HL-60 (cell line): ENCODE data around the gene RPSA.

Experiments used
- DNase-seq, 2 experiments: peaks; one replicate each; pipeline ENCODE4 v3.0.0-alpha.2; 2010 to 2020; ENCODE audit warnings: low read depth in 1 of 2, low spot score in 1 of 2
- H3K27ac ChIP-seq: fragments of 250-450 bp; sonication (Bioruptor Pico); replicated peaks from 2 replicates; pipeline ENCODE4 v1.5.1; 2020; ENCODE audit warnings: mild to moderate bottlenecking, moderate library complexity
- H3K27me3 ChIP-seq: fragments of 250-450 bp; sonication (Bioruptor Pico); 2 replicates; pipeline ENCODE4 v1.5.1; 2021; ENCODE audit warnings: mild to moderate bottlenecking, moderate library complexity; ENCODE audit not compliant: insufficient read depth, poor library complexity, severe bottlenecking
- H3K4me3 ChIP-seq: replicated peaks from 2 replicates; pipeline ENCODE4 v1.5.1; 2011; ENCODE audit warnings: mild to moderate bottlenecking, control low read depth, low read length; ENCODE audit not compliant: insufficient read depth
- GABPA ChIP-seq: IDR thresholded peaks from 2 replicates; pipeline ENCODE4 v1.6.1; 2012; ENCODE audit warnings: low read depth
- POLR2AphosphoS5 ChIP-seq: IDR thresholded peaks from 2 replicates; pipeline ENCODE4 v1.6.1; 2012; ENCODE audit warnings: low read depth
- SPI1 ChIP-seq: IDR thresholded peaks from 2 replicates; pipeline ENCODE4 v1.6.1; 2012; ENCODE audit warnings: low read depth, mild to moderate bottlenecking, borderline replicate concordance
- TF ChIP-seq, protein P1 (sequence below): IDR thresholded peaks from 2 replicates; pipeline ENCODE4 v1.6.1; 2012; ENCODE audit warnings: low read depth; ENCODE audit not compliant: insufficient replicate concordance
- TF ChIP-seq, protein P2 (sequence below): IDR thresholded peaks from one replicate; pipeline ENCODE4 v1.5.1; 2011; ENCODE audit warnings: low read length, control low read depth, inconsistent platforms; ENCODE audit not compliant: insufficient read depth

Gene RPSA

DNA sequence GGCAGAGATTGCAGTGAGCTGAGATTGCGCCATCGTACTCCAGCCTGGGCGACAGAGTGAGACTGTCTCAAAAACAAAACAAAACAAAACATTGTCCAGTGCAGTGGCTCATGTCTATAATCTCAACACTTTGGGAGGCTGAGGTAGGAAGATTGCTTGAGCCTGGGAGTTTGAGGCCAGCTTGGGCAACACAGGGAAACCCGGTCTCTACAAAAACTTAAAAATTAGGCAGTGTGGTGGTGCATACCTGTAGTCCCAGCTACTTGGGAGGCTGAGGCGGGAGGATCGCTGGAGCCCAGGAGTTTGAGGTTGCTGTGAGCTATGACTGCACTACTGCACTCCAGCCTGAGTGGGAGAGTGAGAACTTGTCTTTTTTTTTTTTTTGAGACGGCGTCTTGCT is 33.8 kb downstream of the RPSA start:
- H3K27me3 ChIP-seq: no peaks in the 10 kb centered on the region
- no peak for TF ChIP-seq SPI1
- TF ChIP-seq, protein P1, sequence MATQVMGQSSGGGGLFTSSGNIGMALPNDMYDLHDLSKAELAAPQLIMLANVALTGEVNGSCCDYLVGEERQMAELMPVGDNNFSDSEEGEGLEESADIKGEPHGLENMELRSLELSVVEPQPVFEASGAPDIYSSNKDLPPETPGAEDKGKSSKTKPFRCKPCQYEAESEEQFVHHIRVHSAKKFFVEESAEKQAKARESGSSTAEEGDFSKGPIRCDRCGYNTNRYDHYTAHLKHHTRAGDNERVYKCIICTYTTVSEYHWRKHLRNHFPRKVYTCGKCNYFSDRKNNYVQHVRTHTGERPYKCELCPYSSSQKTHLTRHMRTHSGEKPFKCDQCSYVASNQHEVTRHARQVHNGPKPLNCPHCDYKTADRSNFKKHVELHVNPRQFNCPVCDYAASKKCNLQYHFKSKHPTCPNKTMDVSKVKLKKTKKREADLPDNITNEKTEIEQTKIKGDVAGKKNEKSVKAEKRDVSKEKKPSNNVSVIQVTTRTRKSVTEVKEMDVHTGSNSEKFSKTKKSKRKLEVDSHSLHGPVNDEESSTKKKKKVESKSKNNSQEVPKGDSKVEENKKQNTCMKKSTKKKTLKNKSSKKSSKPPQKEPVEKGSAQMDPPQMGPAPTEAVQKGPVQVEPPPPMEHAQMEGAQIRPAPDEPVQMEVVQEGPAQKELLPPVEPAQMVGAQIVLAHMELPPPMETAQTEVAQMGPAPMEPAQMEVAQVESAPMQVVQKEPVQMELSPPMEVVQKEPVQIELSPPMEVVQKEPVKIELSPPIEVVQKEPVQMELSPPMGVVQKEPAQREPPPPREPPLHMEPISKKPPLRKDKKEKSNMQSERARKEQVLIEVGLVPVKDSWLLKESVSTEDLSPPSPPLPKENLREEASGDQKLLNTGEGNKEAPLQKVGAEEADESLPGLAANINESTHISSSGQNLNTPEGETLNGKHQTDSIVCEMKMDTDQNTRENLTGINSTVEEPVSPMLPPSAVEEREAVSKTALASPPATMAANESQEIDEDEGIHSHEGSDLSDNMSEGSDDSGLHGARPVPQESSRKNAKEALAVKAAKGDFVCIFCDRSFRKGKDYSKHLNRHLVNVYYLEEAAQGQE: no peak
- no peak for TF ChIP-seq GABPA
- TF ChIP-seq POLR2AphosphoS5: no peak

DNA sequence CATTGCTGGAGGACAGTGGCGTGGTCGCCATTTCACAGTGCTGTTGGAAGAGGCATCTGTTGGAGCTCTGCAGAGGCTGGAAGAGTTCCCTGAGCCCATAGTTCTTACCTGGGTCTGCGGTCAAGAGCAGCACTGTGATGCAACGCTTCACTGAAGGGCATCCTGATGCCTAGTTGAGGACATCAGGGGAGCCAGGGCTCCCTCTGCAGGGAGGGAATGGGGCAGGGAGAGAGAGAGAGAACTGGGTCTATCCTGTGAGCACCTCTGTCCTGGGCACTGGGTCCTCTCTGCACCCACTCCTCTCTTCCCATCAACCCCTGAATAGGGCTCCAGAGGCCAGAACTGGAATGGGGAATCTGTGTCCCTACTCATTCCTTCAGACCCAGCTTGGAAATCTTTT is 37.0 kb downstream of the RPSA start:
- no peak for DNase-seq
- TF ChIP-seq SPI1 (no peak), POLR2AphosphoS5 (no peak), GABPA (no peak)
- TF ChIP-seq, protein P1: no peak
- TF ChIP-seq, protein P2, sequence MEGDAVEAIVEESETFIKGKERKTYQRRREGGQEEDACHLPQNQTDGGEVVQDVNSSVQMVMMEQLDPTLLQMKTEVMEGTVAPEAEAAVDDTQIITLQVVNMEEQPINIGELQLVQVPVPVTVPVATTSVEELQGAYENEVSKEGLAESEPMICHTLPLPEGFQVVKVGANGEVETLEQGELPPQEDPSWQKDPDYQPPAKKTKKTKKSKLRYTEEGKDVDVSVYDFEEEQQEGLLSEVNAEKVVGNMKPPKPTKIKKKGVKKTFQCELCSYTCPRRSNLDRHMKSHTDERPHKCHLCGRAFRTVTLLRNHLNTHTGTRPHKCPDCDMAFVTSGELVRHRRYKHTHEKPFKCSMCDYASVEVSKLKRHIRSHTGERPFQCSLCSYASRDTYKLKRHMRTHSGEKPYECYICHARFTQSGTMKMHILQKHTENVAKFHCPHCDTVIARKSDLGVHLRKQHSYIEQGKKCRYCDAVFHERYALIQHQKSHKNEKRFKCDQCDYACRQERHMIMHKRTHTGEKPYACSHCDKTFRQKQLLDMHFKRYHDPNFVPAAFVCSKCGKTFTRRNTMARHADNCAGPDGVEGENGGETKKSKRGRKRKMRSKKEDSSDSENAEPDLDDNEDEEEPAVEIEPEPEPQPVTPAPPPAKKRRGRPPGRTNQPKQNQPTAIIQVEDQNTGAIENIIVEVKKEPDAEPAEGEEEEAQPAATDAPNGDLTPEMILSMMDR: no peak
- no peaks in the 10 kb centered on the region for H3K27me3 ChIP-seq
- H3K4me3 ChIP-seq: no peak overlapping the region
- no peak overlapping the region for H3K27ac ChIP-seq

More for the DNA sequence above, 33.8 kb downstream of the RPSA start:
- Histone ChIP-seq H3K27ac (no peak overlapping the region), H3K4me3 (no peak overlapping the region)
- no peak for DNase-seq

DNA sequence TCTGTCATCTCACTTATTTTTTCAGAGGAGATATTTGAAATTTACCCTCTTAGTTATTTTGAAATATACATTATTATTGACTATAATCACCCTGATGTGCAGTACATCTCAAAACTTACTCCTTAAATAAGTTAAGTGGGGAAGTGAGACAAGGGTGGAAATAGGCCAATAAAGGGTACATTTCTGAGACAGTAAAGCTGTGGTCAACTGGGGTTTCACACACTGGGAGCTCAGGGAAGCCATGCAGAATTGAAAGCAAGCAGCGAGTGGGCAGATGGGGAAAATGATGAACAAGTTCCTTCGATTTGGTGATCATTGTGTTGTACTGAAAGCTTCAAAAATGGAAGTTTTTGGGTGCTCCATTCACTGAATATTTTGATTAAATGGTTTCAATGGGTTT is 39.4 kb downstream of the RPSA start:
- H3K4me3 ChIP-seq: no peak overlapping the region
- DNase-seq: no peak
- no peaks in the 10 kb centered on the region for H3K27me3 ChIP-seq
- H3K27ac ChIP-seq: no peak overlapping the region
- TF ChIP-seq, protein P2: no peak
- TF ChIP-seq, protein P1: no peak

DNA sequence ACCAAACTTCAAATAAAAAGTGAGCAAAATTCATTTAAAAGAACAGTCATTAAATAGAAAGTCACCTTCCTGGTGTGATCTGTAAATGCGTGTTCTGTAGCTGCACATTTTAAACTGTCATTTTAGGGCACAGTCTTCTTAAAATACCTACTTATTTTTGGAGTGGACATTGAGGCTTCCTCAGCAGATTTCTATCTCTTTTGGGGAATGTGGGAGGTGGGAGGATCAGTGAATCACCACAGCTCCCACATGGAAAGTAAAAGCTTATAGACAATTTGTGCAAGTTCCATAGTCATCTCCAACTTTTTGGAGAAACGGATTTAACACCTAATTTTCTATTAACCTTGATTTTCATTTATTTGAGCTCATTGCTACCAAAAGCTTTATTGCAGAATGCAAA is 39.9 kb downstream of the RPSA start:
- Histone ChIP-seq H3K4me3 (no peak overlapping the region), H3K27ac (no peak overlapping the region), H3K27me3 (no peaks in the 10 kb centered on the region)
- TF ChIP-seq POLR2AphosphoS5 (no peak), SPI1 (no peak), GABPA (no peak)
- TF ChIP-seq, protein P2: no peak
- TF ChIP-seq, protein P1: no peak
- DNase-seq: no peak
